ENCODE results near the gene PAH. TPM values are rescaled to one million over a fixed set of nuclear protein-coding genes. Genes with fewer than 3 reads are reported as not detected.
A peak's percentile ranks its signal among the peaks of the same experiment; 100 is the strongest.

Gene PAH
- total RNA-seq, 4 donors from 2014 or later = 0.58 to 1.2 (median 0.63) TPM; not detected in 1

GRCh38 chr12:102885043-102885932 is 31.8 kb downstream of the PAH start:
- 29 to 35% methylated on average over 12 to 18 of the region's 20 CpGs for WGBS, 2 donors
- DNase-seq = no peak

GRCh38 chr12:102883204-102883799 is 33.7 kb downstream of the PAH start:
- no peaks in the 10 kb centered on the region for H3K36me3 ChIP-seq
- peak; percentile 62 to 68 for DNase-seq
- intact Hi-C loops (cut with DNase I) = no loop called here
- no peaks in the 10 kb centered on the region for H3K9me3 ChIP-seq
- peak; percentile 30 to 92 (median 48) for TF ChIP-seq CTCF (IDR thresholded peaks at IDR 0.05)
- TF ChIP-seq POLR2A (IDR thresholded peaks at IDR 0.05) = no peak
- WGBS, 2 donors = 24 to 32% methylated on average over 8 of the region's 8 CpGs
- peaks cover 4% of the 10 kb centered on the region for H3K27me3 ChIP-seq
- H3K4me1 ChIP-seq = peaks cover 0 to 6% of the 10 kb centered on the region in 2 donors
- H3K27ac ChIP-seq = no peak overlapping the region
- H3K4me3 ChIP-seq (replicated peaks in 1 of 3) = no peak overlapping the region

More at GRCh38 chr12:102885043-102885932, 31.8 kb downstream of the PAH start:
- Histone ChIP-seq H3K36me3 (no peaks in the 10 kb centered on the region), H3K27ac (no peak overlapping the region), H3K27me3 (peaks cover 4% of the 10 kb centered on the region), H3K9me3 (no peaks in the 10 kb centered on the region), H3K4me3 (replicated peaks in 1 of 3) (no peak overlapping the region), H3K4me1 (no peaks in the 10 kb centered on the region)
- no peak for TF ChIP-seq CTCF (IDR thresholded peaks at IDR 0.05)
- intact Hi-C loops (cut with DNase I) = no loop called here

- peaks cover under 1% of the 10 kb centered on the region for H3K27me3 ChIP-seq
These were observed 36.3 kb downstream of the PAH start for GRCh38 chr12:102880783-102881182.

GRCh38 chr12:102879144-102879763 is 37.8 kb downstream of the PAH start:
- peaks cover 0 to 6% of the 10 kb centered on the region in 2 donors for H3K4me1 ChIP-seq
- no peaks in the 10 kb centered on the region for H3K9me3 ChIP-seq
- intact Hi-C loops (cut with DNase I) = no loop called here
- no peaks in the 10 kb centered on the region for H3K27me3 ChIP-seq
- H3K36me3 ChIP-seq = no peaks in the 10 kb centered on the region
- TF ChIP-seq POLR2A (IDR thresholded peaks at IDR 0.05) (no peak), CTCF (IDR thresholded peaks at IDR 0.05) (peak in 5 of 6 experiments; percentile 14 to 71 (median 54))
- 17 to 18% methylated on average over 9 of the region's 9 CpGs for WGBS, 2 donors
- DNase-seq = peak; percentile 81 to 84
- no peak overlapping the region for H3K4me3 ChIP-seq (replicated peaks in 1 of 3)
- H3K27ac ChIP-seq = no peak overlapping the region

More at GRCh38 chr12:102880783-102881182, 36.3 kb downstream of the PAH start:
- peaks cover 0 to 6% of the 10 kb centered on the region in 2 donors for H3K4me1 ChIP-seq
- no peak overlapping the region for H3K4me3 ChIP-seq (replicated peaks in 1 of 3)
- DNase-seq = no peak
- TF ChIP-seq CTCF (IDR thresholded peaks at IDR 0.05) (no peak), POLR2A (IDR thresholded peaks at IDR 0.05) (no peak)
- WGBS, 2 donors = 93 to 94% methylated on average over 5 of the region's 5 CpGs
- H3K36me3 ChIP-seq = no peaks in the 10 kb centered on the region
- no peaks in the 10 kb centered on the region for H3K9me3 ChIP-seq
- H3K27ac ChIP-seq = no peak overlapping the region
- intact Hi-C loops (cut with DNase I) = no loop called here

All from thyroid gland (tissue), 4 donors.